Smooth muscle cell (in vitro differentiated cells): ENCODE results near the gene TPO. TPM values are rescaled to one million over a fixed set of nuclear protein-coding genes. Genes with fewer than 3 reads are reported as not detected.

Experiments
- DNase-seq: peaks from one replicate; lab custom pipeline; 2025; ENCODE audit not compliant: unreplicated experiment; lab: John Stamatoyannopoulos, UW
- H2AFZ ChIP-seq: fragments of 200-600 bp; sonication (generic); 2 replicates; pipeline ENCODE4 v1.6.0; 2016; ENCODE audit warnings: antibody characterized with exemption, low read depth, mild to moderate bottlenecking
- H3F3A ChIP-seq: fragments of 200-600 bp; sonication (generic); 2 replicates; pipeline ENCODE4 v1.6.0; 2017; ENCODE audit warnings: antibody characterized with exemption, low read depth
- H3K27ac ChIP-seq: fragments of 200-600 bp; sonication (generic); 2 replicates; pipeline ENCODE4 v1.5.1; 2016; ENCODE audit warnings: low read depth, mild to moderate bottlenecking
- H3K27me3 ChIP-seq: fragments of 200-600 bp; sonication (generic); 2 replicates; pipeline ENCODE4 v1.6.1; 2016; ENCODE audit warnings: low read depth, mild to moderate bottlenecking
- H3K36me3 ChIP-seq: fragments of 200-600 bp; sonication (generic); 2 replicates; pipeline ENCODE4 v1.5.1; 2016; ENCODE audit warnings: low read depth
- H3K4me1 ChIP-seq: fragments of 200-600 bp; sonication (generic); 2 replicates; pipeline ENCODE4 v1.5.1; 2016; ENCODE audit warnings: low read depth
- H3K4me2 ChIP-seq: fragments of 200-600 bp; sonication (generic); 2 replicates; pipeline ENCODE4 v1.6.0; 2016; ENCODE audit warnings: mild to moderate bottlenecking
- H3K4me3 ChIP-seq: fragments of 200-600 bp; sonication (generic); 2 replicates; pipeline ENCODE4 v1.5.1; 2016; ENCODE audit warnings: mild to moderate bottlenecking
- H3K79me2 ChIP-seq: fragments of 200-600 bp; sonication (generic); 2 replicates; pipeline ENCODE4 v1.6.0; 2016; ENCODE audit warnings: low read depth, mild to moderate bottlenecking
- H3K9ac ChIP-seq: fragments of 200-600 bp; sonication (generic); 2 replicates; pipeline ENCODE4 v1.6.0; 2016; ENCODE audit warnings: low read depth
- H3K9me3 ChIP-seq: fragments of 200-600 bp; sonication (generic); replicated peaks from 2 replicates; pipeline ENCODE4 v1.5.1; 2016; ENCODE audit warnings: low read depth
- H4K20me1 ChIP-seq: fragments of 200-600 bp; sonication (generic); 2 replicates; pipeline ENCODE4 v1.6.0; 2016; ENCODE audit warnings: low read depth
- WGBS: methylation state at CpG from one replicate; pipeline ENCODE4 v1.1.7; 2016; ENCODE audit warnings: low lambda C conversion rate; 5-methylcytosine and 5-hydroxymethylcytosine counted together
- polyA plus RNA-seq: library from polyadenylated mRNA; unstranded; fragments of >200 nt; fragmentation: Nextera tagmentation; extraction: Ambion mirVana; gene quantifications from 2 replicates; pipeline ENCODE4 v1.2.1, GENCODE V29; 2016
- total RNA-seq: library from RNA; depleted of rRNA; stranded (reverse); fragments of >200 nt; gene quantifications from 2 replicates; pipeline ENCODE4 v1.2.3, GENCODE V29; 2014
- TF ChIP-seq, protein P1 (sequence below): fragments of 200-600 bp; sonication (generic); IDR thresholded peaks from 2 replicates; pipeline ENCODE4 v1.5.1; 2017; ENCODE audit warnings: borderline replicate concordance, mild to moderate bottlenecking, antibody characterized with exemption; ENCODE audit not compliant: insufficient read depth, poor library complexity, severe bottlenecking

The TPO gene
- total and polyA plus RNA-seq, 2 experiments from 2014 or later, result not detected

DNA sequence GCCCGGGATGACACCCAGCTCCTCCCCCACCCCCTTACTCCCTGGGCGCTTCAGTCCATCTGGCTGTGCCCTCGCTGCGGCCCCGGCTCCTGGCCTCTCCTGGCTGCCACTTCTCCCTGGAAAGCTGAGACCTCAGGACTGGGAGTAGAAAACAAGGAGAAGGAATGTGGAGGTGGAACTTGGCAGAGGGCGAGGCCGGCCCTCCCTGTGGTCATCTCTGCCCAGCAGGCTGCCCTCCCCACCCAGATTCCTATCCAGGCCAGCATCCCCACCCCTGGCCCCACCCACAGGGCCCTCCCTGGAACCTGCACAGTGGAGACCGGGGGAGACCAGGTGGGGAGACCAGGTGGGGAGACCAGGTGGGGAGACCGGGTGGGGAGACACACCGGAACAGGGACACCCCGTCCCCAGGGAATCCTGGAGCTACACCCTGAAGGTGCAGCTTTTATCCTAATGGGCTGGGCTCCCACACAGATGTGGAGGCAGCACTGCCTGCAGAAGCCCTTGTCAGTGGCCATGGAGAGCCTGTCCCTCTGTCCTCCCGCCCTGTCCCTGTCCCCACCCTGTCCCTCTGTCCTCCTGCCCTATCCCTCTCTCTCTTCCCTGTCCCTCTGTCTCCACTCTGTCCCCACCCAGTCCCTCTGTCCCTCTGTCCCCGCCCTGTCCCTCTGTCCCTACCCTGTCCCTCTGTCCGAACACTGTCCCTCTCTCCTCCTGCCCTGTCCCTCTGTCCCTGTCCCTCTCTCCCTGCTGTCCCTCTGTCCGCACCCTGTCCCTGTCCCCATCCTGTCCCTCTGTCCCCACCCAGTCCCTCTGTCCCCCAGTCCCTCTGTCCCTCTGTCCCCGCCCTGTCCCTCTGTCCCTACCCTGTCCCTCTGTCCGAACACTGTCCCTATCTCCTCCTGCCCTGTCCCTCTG, 173.9 kb downstream of the TPO start:
- H3K4me1 ChIP-seq, result peaks cover 18% of the 10 kb centered on the region
- WGBS, result 88% methylated on average over 11 of the region's 17 CpGs
- no peaks in the 10 kb centered on the region for H3F3A ChIP-seq
- H2AFZ ChIP-seq, result no peak overlapping the region
- no peaks in the 10 kb centered on the region for H4K20me1 ChIP-seq
- no peak for DNase-seq
- H3K9me3 ChIP-seq, result no peaks in the 10 kb centered on the region
- TF ChIP-seq, protein P1, sequence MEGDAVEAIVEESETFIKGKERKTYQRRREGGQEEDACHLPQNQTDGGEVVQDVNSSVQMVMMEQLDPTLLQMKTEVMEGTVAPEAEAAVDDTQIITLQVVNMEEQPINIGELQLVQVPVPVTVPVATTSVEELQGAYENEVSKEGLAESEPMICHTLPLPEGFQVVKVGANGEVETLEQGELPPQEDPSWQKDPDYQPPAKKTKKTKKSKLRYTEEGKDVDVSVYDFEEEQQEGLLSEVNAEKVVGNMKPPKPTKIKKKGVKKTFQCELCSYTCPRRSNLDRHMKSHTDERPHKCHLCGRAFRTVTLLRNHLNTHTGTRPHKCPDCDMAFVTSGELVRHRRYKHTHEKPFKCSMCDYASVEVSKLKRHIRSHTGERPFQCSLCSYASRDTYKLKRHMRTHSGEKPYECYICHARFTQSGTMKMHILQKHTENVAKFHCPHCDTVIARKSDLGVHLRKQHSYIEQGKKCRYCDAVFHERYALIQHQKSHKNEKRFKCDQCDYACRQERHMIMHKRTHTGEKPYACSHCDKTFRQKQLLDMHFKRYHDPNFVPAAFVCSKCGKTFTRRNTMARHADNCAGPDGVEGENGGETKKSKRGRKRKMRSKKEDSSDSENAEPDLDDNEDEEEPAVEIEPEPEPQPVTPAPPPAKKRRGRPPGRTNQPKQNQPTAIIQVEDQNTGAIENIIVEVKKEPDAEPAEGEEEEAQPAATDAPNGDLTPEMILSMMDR, result no peak
- H3K27me3 ChIP-seq, result no peaks in the 10 kb centered on the region
- no peak overlapping the region for H3K27ac ChIP-seq
- no peak overlapping the region for H3K4me2 ChIP-seq
- no peak overlapping the region for H3K4me3 ChIP-seq
- no peaks in the 10 kb centered on the region for H3K36me3 ChIP-seq
- no peak overlapping the region for H3K9ac ChIP-seq
- no peaks in the 10 kb centered on the region for H3K79me2 ChIP-seq

DNA sequence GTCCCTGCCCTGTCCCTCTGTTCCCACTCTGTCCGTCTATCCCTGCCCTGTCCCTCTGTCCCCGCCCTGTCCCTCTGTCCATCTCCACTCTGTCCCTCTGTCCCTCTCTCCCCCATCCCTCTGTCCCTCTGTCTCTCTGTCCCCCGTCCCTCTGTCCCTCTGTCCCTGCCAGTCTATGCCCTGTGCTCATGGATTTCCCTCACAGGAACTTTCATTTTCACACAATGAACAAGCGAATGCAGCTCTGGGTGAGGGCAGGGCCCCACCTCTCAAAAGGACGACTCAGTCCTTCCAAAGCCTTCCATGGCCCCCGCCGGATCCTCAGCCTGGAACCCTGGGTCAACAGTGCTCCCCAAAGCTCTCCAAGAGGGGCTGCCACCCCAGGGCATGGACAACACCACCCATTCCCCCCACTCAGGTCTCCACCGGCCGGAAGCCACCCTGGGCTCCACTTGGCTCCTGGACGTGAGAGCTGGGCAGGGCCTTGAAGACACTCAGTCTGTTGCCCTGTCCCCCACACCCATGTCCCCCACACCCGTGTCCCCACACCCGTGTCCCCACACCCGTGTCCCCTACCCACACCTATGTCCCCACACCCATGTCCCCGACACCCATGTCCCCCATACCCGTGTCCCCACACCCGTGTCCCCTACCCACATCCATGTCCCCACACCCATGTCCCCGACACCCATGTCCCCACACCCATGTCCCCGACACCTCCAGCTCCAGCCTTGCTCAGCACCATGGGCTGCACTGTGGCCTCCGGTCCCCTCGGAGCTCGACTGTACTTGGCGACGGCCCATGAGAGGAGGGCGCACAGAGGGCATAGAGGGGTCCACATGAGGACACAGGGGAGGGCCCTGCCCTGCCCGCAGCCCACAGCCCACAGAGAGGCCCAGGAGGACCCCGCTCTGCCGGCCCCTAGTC, 175.1 kb downstream of the TPO start:
- Histone ChIP-seq H2AFZ (no peak overlapping the region), H3K4me3 (no peak overlapping the region), H3K9ac (no peak overlapping the region), H3K27ac (no peak overlapping the region), H3K4me2 (peak overlapping the region; percentile 64), H3K79me2 (no peaks in the 10 kb centered on the region), H3K9me3 (no peaks in the 10 kb centered on the region), H4K20me1 (no peaks in the 10 kb centered on the region), H3K36me3 (no peaks in the 10 kb centered on the region), H3K4me1 (peaks cover 18% of the 10 kb centered on the region), H3K27me3 (no peaks in the 10 kb centered on the region), H3F3A (peaks cover 5% of the 10 kb centered on the region)
- WGBS, result 74% methylated on average over 26 of the region's 27 CpGs
- TF ChIP-seq, protein P1, result no peak
- DNase-seq, result no peak

DNA sequence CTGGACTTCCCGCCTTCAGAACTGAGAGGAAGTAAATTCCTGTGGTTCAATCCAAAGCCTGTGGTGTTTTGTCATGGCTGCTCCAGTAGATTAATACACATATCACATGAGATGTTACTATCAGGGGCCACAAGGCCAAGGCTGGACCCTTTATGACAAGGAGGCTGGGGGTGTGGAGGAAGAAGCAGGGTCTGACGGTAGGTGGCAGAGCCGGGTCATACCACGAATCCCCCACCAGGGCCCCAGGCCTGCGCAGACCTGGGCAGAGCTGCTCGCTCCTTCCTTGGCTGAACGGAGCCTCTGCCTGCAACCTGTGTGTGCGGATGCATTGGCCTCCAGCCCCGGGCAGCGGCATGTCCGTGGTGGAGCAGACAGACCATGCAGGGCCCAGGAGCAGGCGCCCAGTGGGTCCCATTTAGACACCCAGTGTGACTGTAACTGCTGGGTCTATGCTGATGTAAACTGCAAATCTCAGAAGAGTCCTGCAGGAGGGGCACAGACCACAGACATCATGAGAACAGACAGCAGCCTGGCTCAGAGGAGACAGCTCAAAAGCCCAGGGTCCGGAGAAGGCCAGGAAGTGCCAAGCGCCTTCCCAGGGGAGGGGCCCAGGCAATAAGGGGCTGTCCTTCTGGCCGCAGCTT, 175.8 kb downstream of the TPO start:
- 51% methylated on average over 15 of the region's 15 CpGs for WGBS
- Histone ChIP-seq H3K4me2 (peak overlapping the region; percentile 64), H3K4me1 (peaks cover 20% of the 10 kb centered on the region), H3K79me2 (no peaks in the 10 kb centered on the region), H3K36me3 (no peaks in the 10 kb centered on the region), H4K20me1 (no peaks in the 10 kb centered on the region), H3K9me3 (no peaks in the 10 kb centered on the region), H3K27me3 (no peaks in the 10 kb centered on the region), H3K9ac (no peak overlapping the region), H3F3A (peaks cover 9% of the 10 kb centered on the region), H3K27ac (peak overlapping the region; percentile 2), H2AFZ (no peak overlapping the region), H3K4me3 (no peak overlapping the region)
- TF ChIP-seq, protein P1, result no peak
- DNase-seq, result no peak
